SH-SY5Y (cell line): ENCODE measurements around the gene ZC2HC1B.

Experiments used
- GATA2 ChIP-seq: IDR thresholded peaks from 2 replicates; pipeline ENCODE4 v1.6.1; 2011; ENCODE audit warnings: mild to moderate bottlenecking, low read depth, low read length
- GATA3 ChIP-seq: IDR thresholded peaks from 2 replicates; pipeline ENCODE4 v1.6.1; 2011; ENCODE audit warnings: low read depth, mild to moderate bottlenecking, low read length, moderate library complexity

ZC2HC1B gene

GRCh38 chr6:143949962-143950361 lies 85.7 kb downstream of the ZC2HC1B start:
- TF ChIP-seq GATA2 (no peak), GATA3 (no peak)

GRCh38 chr6:143950875-143951274 lies 86.6 kb downstream of the ZC2HC1B start:
- TF ChIP-seq GATA3, result no peak
- no peak for TF ChIP-seq GATA2

- TF ChIP-seq GATA3, result no peak
- TF ChIP-seq GATA2, result no peak
Measured at GRCh38 chr6:143952060-143952778, 87.9 kb downstream of the ZC2HC1B start.

- no peak for TF ChIP-seq GATA2
- TF ChIP-seq GATA3, result no peak
Measured at GRCh38 chr6:143952947-143953701, 88.8 kb downstream of the ZC2HC1B start.

GRCh38 chr6:143953922-143954321 lies 89.6 kb downstream of the ZC2HC1B start:
- no peak for TF ChIP-seq GATA3
- TF ChIP-seq GATA2, result no peak

GRCh38 chr6:143955971-143956370 lies 91.7 kb downstream of the ZC2HC1B start:
- no peak for TF ChIP-seq GATA2
- no peak for TF ChIP-seq GATA3

- no peak for TF ChIP-seq GATA2
- TF ChIP-seq GATA3, result no peak
Measured at GRCh38 chr6:143957679-143958274, 93.5 kb downstream of the ZC2HC1B start.

- no peak for TF ChIP-seq GATA3
- no peak for TF ChIP-seq GATA2
Measured at GRCh38 chr6:143958839-143959399, 94.6 kb downstream of the ZC2HC1B start.

GRCh38 chr6:143959927-143960326 lies 95.7 kb downstream of the ZC2HC1B start:
- no peak for TF ChIP-seq GATA3
- no peak for TF ChIP-seq GATA2

GRCh38 chr6:143961066-143961465 lies 96.8 kb downstream of the ZC2HC1B start:
- TF ChIP-seq GATA2, result no peak
- TF ChIP-seq GATA3, result no peak

- TF ChIP-seq GATA2, result no peak
- no peak for TF ChIP-seq GATA3
Measured at GRCh38 chr6:143961886-143962878, 97.9 kb downstream of the ZC2HC1B start.

- TF ChIP-seq GATA3 (no peak), GATA2 (no peak)
Measured at GRCh38 chr6:143963158-143963919, 99.1 kb downstream of the ZC2HC1B start.

- TF ChIP-seq GATA3 (no peak), GATA2 (no peak)
Measured at GRCh38 chr6:143964674-143965081, 100.4 kb downstream of the ZC2HC1B start.
